COLO668 (cell line): ENCODE measurements around the gene DTNBP1.
A peak's percentile ranks its signal among the peaks of the same experiment; 100 is the strongest.
"Not testable (repeated sequence)": the region's sequence is repeated elsewhere in the genome, so short reads cannot be mapped to it uniquely, and the experiment has no call there.

ENCODE experiments used
- DNase-seq: peaks from one replicate; lab custom pipeline; 2025; ENCODE audit not compliant: unreplicated experiment; lab: John Stamatoyannopoulos, UW

Gene DTNBP1

DNA sequence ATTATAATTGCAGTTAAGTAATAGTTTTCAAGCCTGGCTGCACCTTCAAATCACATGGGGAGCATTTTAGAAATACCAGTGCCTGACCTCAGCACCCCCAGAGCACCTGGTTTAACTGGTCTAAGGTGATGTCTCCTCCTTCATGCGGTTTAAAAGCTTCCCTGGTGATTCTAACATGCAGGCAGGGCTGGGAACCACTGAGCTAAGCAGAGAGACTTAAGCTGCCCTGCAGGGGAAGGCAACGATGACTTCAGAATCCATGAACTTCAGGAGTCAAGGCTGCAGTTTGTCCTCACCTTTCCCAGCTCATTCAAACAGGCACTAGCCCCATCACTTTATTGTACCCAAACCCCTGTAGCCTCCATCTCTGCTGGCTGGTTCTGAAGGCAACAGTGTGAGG, 6.1 kb upstream of the DTNBP1 start:
- DNase-seq: no peak

GRCh38 chr6:15666896-15667295, 4.1 kb upstream of the DTNBP1 start:
- DNase-seq: not testable (repeated sequence)

DNA sequence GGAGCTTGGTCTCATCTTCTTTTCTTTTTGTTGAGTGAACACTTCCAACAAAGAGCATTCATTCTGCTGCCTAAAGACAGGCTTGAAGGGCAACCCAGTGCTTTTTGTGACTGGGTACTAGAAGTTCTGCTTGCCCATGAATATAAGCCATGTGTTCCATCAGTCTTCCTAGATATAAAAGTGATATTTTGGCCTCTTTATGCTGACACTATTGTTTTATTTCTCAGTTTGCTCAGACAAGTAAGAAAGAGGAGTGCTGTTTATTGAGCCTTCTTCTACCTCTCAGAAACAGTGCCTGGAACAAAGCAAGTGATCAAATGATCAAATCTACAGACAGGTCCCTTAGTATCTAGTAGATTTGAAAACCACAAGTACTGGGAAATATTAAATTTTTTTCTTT, 2.4 kb upstream of the DTNBP1 start:
- DNase-seq: no peak

DNA sequence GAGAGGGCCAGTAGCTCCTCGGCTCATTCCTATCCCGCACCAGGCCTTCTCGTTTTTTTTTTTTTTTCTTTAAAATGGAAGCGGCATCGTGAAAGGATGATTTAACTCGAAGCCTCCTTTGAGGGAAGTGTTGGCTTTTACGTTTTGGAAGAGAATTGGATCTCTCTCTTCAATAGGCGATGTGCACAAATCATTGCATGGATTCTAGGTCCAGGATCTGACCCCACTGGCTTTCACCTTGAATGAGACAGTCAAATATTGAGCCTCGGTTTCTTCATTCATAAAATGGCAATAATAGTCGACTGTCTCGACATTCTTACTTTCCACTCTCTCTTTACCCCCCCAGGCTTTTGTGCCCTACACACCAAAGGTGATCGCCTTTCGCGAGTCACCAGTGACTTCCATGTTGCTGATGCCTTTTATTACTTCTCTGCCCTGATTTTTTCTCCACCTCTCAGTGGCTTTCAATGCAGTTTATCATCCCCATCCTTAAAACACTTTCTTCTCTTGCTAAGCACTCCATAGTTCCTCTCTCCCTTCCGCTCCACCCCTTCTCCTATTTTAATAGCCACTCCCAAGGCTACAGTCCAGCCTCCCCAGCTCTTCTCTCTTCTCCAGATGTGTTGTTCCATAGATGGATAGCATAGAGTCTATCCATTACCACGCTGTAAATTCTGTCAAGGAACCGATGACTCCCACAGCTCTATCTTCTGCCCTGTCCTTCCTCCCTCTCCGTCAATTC, 473 bp upstream of the DTNBP1 start:
- no peak for DNase-seq

GRCh38 chr6:15661853-15662325, 939 bp downstream of the DTNBP1 start:
- DNase-seq: peak; percentile 34

GRCh38 chr6:15659181-15659580, 3.6 kb downstream of the DTNBP1 start:
- no peak for DNase-seq

- no peak for DNase-seq
Observed at GRCh38 chr6:15658181-15658744, 4.6 kb downstream of the DTNBP1 start.

- no peak for DNase-seq
Observed at GRCh38 chr6:15657290-15657689, 5.5 kb downstream of the DTNBP1 start.

GRCh38 chr6:15656145-15656544, 6.7 kb downstream of the DTNBP1 start:
- DNase-seq: no peak

DNA sequence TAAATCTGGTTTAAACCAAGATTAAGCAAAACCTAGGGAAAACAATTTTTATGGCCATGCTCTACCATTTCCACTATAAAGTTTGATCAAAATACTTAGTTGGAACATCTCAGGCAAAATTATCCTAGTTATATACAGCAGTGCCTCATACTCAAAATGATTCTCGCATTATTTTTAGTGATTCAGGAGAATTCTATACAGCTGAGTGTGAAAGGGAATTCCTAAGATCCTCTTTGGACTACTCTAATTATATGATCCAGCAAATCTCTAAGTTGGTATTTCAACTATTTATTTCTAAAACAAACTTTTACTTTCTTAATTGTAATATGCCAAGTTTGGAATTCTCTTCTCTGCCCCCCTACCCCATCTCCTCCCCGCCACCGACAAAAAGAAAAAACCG, 8.6 kb downstream of the DTNBP1 start:
- DNase-seq: no peak

DNA sequence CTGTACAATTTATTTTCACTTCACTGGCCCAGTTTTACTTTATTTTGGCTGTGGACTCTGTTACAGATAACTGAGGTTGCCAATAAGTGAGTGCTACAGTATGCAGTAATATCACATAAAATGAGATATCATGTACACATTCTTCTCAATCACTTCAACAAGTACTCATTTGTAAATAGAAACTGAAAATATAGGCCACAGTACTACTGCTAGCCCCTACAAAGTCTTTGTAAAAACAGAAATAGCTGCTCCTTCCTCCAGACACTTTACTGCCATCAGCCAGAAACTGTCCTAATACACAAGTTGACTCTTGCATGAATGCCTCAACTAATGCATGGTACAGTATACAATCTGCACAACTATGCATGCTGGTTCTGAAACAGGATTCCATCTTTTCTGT, 9.2 kb downstream of the DTNBP1 start:
- DNase-seq: no peak

- not testable (repeated sequence) for DNase-seq
Observed at GRCh38 chr6:15650004-15650559, 12.7 kb downstream of the DTNBP1 start.

DNA sequence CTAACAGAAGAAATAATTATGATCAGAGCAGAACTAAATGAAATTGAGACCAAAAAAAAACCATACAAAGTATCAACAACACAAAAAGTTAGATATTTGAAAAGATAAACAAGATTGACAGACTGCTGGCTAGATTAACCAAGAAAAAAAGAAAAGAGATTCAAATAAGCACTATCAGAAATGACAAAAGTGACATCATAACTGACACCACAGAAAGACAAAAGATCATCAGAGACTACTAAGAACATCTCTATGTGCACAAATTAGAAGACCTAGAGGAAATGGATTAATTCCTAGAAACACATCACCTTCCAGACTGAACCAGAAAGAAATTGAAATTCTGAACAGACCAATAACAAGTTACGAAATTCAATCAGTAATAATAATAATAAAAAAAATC, 17.9 kb downstream of the DTNBP1 start:
- DNase-seq: no peak

DNA sequence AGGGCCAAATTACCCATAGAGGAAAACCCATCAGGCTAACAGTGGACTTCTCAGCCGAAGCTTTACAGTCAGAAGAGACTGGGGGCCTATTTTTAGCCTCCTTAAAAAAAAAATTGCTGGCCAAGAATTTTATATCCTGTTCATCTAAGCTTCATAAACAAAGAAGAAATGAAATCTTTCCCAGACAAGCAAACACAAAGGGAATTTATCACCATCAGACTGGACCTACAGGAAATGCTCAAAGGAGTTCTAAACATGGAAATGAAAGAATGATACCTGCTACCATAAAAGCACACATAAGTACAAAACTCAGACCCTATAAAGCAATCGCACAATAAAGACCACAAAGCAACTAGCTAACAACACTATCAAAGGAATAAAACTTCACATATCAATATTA, 19.3 kb downstream of the DTNBP1 start:
- no peak for DNase-seq

DNA sequence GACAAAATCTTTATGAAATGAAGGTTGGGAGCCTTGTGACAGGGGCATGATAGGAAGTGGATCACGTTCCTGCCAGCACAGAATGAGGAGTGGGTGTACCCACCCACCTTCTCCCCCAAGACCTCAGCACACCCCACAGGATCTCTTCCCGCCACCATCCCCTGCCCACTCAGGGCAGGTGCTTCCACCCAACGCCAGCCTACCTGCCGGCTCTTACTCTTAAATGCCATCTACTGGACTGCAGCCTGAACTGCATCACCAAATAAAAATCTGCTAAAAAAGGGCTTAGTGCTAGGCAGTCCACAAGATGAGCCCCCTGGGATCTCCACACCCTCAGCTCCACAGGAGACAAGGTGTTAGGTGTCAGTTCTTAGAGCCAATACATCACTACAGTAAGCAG, 20.6 kb downstream of the DTNBP1 start:
- no peak for DNase-seq

DNA sequence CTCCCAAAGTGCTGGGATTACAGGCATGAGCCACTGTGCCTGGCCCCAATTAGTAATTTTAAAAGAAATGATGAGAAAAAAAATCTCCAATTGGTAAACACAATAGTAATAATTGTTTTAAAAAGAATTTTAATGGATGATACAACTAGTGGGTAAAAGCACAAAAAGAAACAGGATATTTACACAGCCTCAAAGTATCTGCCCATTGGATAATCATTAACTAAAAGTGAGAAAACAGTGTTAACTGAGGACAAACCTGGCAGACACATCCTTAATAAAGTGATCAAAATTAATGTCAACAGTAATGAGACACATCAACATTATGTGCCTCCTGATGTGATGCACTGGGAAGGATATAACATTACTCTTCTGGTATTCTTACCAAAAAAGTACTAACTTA, 24.5 kb downstream of the DTNBP1 start:
- no peak for DNase-seq

DNA sequence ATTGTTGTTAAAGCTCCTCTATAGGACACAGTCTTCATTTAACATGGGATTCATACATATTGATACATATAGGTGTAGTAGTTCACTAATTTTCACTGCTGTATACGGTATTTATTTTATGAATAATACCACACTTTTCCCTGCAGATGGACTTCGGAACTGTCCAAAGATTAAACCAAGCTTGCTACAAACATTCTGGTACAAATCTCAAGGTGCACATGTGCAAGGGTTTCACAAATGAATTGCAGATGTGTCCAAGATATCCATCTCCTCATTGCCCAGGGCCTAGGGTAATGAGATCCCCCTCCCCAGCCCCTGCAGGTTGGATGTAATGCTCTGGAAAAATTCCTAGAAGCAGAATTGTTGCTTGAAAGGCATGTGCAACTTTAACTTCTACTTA, 31.4 kb downstream of the DTNBP1 start:
- no peak for DNase-seq

- no peak for DNase-seq
Observed at GRCh38 chr6:15630202-15630601, 32.6 kb downstream of the DTNBP1 start.

GRCh38 chr6:15629487-15629886, 33.3 kb downstream of the DTNBP1 start:
- DNase-seq: no peak

GRCh38 chr6:15628499-15629131, 34.2 kb downstream of the DTNBP1 start:
- no peak for DNase-seq

- no peak for DNase-seq
Observed at GRCh38 chr6:15627821-15628220, 35.0 kb downstream of the DTNBP1 start.
